Lower leg skin (tissue), 4 donors: Measurements from ENCODE around the gene TPSD1. TPM values are rescaled to one million over a fixed set of nuclear protein-coding genes. Genes with fewer than 3 reads are reported as not detected.
A peak's percentile ranks its signal among the peaks of the same experiment; 100 is the strongest.

Experiments used
- DNase-seq, 2 donors: peaks; one replicate each; pipeline ENCODE4 v3.0.0-alpha.2; 2019; ENCODE audit warnings: low spot score in 2 of 2
- H3K4me3 ChIP-seq: fragments of 200-600 bp; sonication (generic); 2 replicates; pipeline ENCODE4 v1.5.1; 2017; ENCODE audit warnings: mild to moderate bottlenecking, low read depth; ENCODE audit not compliant: poor library complexity, severe bottlenecking
- CTCF ChIP-seq, 3 donors: fragments of 450-650 bp; IDR thresholded peaks; one replicate each; pipeline ENCODE4 v1.5.1; 2016; ENCODE audit warnings: antibody characterized with exemption in 3 of 3, mild to moderate bottlenecking in 3 of 3, moderate library complexity in 2 of 3
- POLR2A ChIP-seq, 2 donors: fragments of 450-650 bp; IDR thresholded peaks; one replicate each; pipeline ENCODE4 v1.6.1; 2016 to 2017; ENCODE audit warnings: antibody characterized with exemption in 2 of 2, mild to moderate bottlenecking in 1 of 2, moderate library complexity in 1 of 2
- WGBS, 2 donors: methylation state at CpG; one replicate each; pipeline ENCODE4 v1.1.5; 2018; 5-methylcytosine and 5-hydroxymethylcytosine counted together
- intact Hi-C: fragments of 100-400 bp; cut with DNase I; formaldehyde crosslinking; loops from one replicate; pipeline ENCODE4 v1.15.0; 2023; ENCODE audit warnings: low total_unique reads
- total RNA-seq, 4 donors: library from RNA; depleted of rRNA; stranded (reverse); fragments of >200 nt; gene quantifications; one replicate each; pipeline ENCODE4 v1.1.0, GENCODE V29; 2016

Gene TPSD1
- total RNA-seq, 4 donors from 2014 or later = 0.93 to 7.1 (median 2.4) TPM

GRCh38 chr16:1277151-1277598 is 21.3 kb downstream of the TPSD1 start:
- 76 to 81% methylated on average over 18 of the region's 19 CpGs for WGBS, 2 donors
- intact Hi-C loops = no loop called here
- TF ChIP-seq CTCF (IDR thresholded peaks at IDR 0.05) = no peak
- TF ChIP-seq POLR2A (IDR thresholded peaks at IDR 0.05) = no peak
- H3K4me3 ChIP-seq = no peak overlapping the region
- no peak for DNase-seq

GRCh38 chr16:1277617-1278282 is 21.9 kb downstream of the TPSD1 start:
- intact Hi-C loops = no loop called here
- TF ChIP-seq CTCF (IDR thresholded peaks at IDR 0.05) (no peak), POLR2A (IDR thresholded peaks at IDR 0.05) (no peak)
- WGBS, 2 donors = 47 to 68% methylated on average over 20 to 21 of the region's 21 CpGs
- no peak overlapping the region for H3K4me3 ChIP-seq
- DNase-seq = no peak

DNA sequence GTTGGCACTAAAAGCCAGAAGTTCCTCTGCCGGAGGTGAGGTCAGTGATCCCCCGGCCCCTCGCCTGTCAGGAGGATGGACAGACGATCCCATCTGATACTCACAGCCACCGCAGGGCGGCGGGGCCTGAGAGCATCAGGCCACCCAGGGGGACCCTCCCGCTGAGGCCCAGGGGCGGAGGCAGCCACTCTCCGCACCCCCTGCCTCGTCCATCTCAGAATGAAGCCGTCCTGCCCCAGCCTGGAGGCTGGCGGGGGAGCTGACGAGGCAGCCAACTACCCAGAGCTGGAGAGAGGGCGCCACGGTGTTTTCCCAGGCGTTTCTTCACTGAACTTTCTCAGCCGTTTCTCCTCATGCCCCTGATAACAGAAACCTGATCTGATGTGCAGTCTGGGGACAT is 22.6 kb downstream of the TPSD1 start:
- H3K4me3 ChIP-seq = no peak overlapping the region
- DNase-seq = no peak
- intact Hi-C loops = no loop called here
- TF ChIP-seq CTCF (IDR thresholded peaks at IDR 0.05) (no peak), POLR2A (IDR thresholded peaks at IDR 0.05) (no peak)
- 15 to 33% methylated on average over 3 to 16 of the region's 18 CpGs for WGBS, 2 donors

GRCh38 chr16:1279081-1279944 is 23.4 kb downstream of the TPSD1 start:
- no peak for TF ChIP-seq CTCF (IDR thresholded peaks at IDR 0.05)
- no peak for TF ChIP-seq POLR2A (IDR thresholded peaks at IDR 0.05)
- H3K4me3 ChIP-seq = no peak overlapping the region
- intact Hi-C loops = no loop called here
- no peak for DNase-seq
- 77 to 85% methylated on average over 22 to 23 of the region's 30 CpGs for WGBS, 2 donors

GRCh38 chr16:1279945-1280589 is 24.2 kb downstream of the TPSD1 start:
- H3K4me3 ChIP-seq = no peak overlapping the region
- intact Hi-C loops = no loop called here
- WGBS, 2 donors = 79 to 83% methylated on average over 22 to 29 of the region's 29 CpGs
- no peak for TF ChIP-seq CTCF (IDR thresholded peaks at IDR 0.05)
- TF ChIP-seq POLR2A (IDR thresholded peaks at IDR 0.05) = no peak
- DNase-seq = peak in 1 of 2 donors; percentile 85
